BJ (cell line): ENCODE results near the gene STRBP. TPM values are rescaled to one million over a fixed set of nuclear protein-coding genes. Genes with fewer than 3 reads are reported as not detected.
"Not testable (repeated sequence)": the region's sequence is repeated elsewhere in the genome, so short reads cannot be mapped to it uniquely, and the experiment has no call there.

Experiments
- CTCF ChIA-PET: fragments of 350-600 bp; formaldehyde crosslinking; extraction: SDS; loops from one replicate; lab custom pipeline; 2021; ENCODE audit warnings: antibody characterized with exemption, inconsistent platforms; lab: Yijun Ruan, JAX
- POLR2A ChIA-PET: fragments of 300-600 bp; sonication (Branson Sonifier 250); formaldehyde crosslinking; extraction: SDS; loops from one replicate; lab custom pipeline; 2021; ENCODE audit warnings: antibody characterized with exemption; lab: Charles Lee
- DNase-seq: peaks from one replicate; pipeline ENCODE4 v3.0.0-alpha.2; 2011; ENCODE audit warnings: low read depth
- H3K27me3 ChIP-seq: 2 replicates; pipeline ENCODE4 v1.6.0; 2011; ENCODE audit warnings: low read length; ENCODE audit not compliant: control insufficient read depth, insufficient read depth
- H3K36me3 ChIP-seq: 2 replicates; pipeline ENCODE4 v1.5.1; 2011; ENCODE audit warnings: low read length; ENCODE audit not compliant: control insufficient read depth, insufficient read depth
- H3K4me3 ChIP-seq: 2 replicates; pipeline ENCODE4 v1.5.1; 2011; ENCODE audit warnings: low read depth, mild to moderate bottlenecking, control low read depth, low read length
- CTCF ChIP-seq: IDR thresholded peaks from 2 replicates; pipeline ENCODE4 v1.5.1; 2011; ENCODE audit warnings: low read depth, mild to moderate bottlenecking, control low read depth, inconsistent platforms, low read length, moderate library complexity; ENCODE audit not compliant: insufficient read depth
- polyA plus RNA-seq: library from polyadenylated mRNA; depleted of rRNA; stranded (reverse); fragments of >200 nt; gene quantifications from 2 replicates; pipeline ENCODE4 v1.2.3, GENCODE V29; 2011

The STRBP gene
- polyA plus RNA-seq, 1 experiment, result 1.1 TPM

GRCh38 chr9:123283455-123283854, 15.1 kb upstream of the STRBP start:
- no peak for TF ChIP-seq CTCF
- POLR2A ChIA-PET, result no interaction called here
- Histone ChIP-seq H3K36me3 (no peaks in the 10 kb centered on the region), H3K4me3 (no peak overlapping the region), H3K27me3 (0 out of 2 replicates have a peak, but pooled peaks cover 1% of the 10 kb centered on the region)
- no peak for DNase-seq
- CTCF ChIA-PET, result no interaction called here

GRCh38 chr9:123283048-123283408, 14.6 kb upstream of the STRBP start:
- DNase-seq, result no peak
- ChIA-PET POLR2A (no interaction called here), CTCF (no interaction called here)
- Histone ChIP-seq H3K36me3 (no peaks in the 10 kb centered on the region), H3K4me3 (no peak overlapping the region), H3K27me3 (0 out of 2 replicates have a peak, but pooled peaks cover 1% of the 10 kb centered on the region)
- no peak for TF ChIP-seq CTCF

GRCh38 chr9:123282362-123283047, 14.1 kb upstream of the STRBP start:
- DNase-seq, result no peak
- no peak overlapping the region for H3K4me3 ChIP-seq
- no peaks in the 10 kb centered on the region for H3K36me3 ChIP-seq
- H3K27me3 ChIP-seq, result 0 out of 2 replicates have a peak, but pooled peaks cover 1% of the 10 kb centered on the region
- TF ChIP-seq CTCF, result no peak
- POLR2A ChIA-PET, result no interaction called here
- CTCF ChIA-PET, result no interaction called here

- ChIA-PET POLR2A (no interaction called here), CTCF (no interaction called here)
- no peak overlapping the region for H3K4me3 ChIP-seq
- no peaks in the 10 kb centered on the region for H3K36me3 ChIP-seq
- 0 out of 2 replicates have a peak, but pooled peaks cover 1% of the 10 kb centered on the region for H3K27me3 ChIP-seq
- no peak for DNase-seq
- TF ChIP-seq CTCF, result no peak
These were observed 13.4 kb upstream of the STRBP start for GRCh38 chr9:123281659-123282350.

- H3K4me3 ChIP-seq, H3K36me3 ChIP-seq, DNase-seq, H3K27me3 ChIP-seq, CTCF ChIA-PET, POLR2A ChIA-PET: not testable (repeated sequence)
These were observed 10.6 kb upstream of the STRBP start for GRCh38 chr9:123278879-123279493.
